H9 (cell line): Measurements from ENCODE around the gene PPP1R2B. TPM values are rescaled to one million over a fixed set of nuclear protein-coding genes. Genes with fewer than 3 reads are reported as not detected.

Source experiments
- DNase-seq: peaks from one replicate; pipeline ENCODE4 v3.0.0-alpha.2; 2017
- H2AFZ ChIP-seq: one replicate; pipeline ENCODE4 v1.6.1; 2013; ENCODE audit warnings: mild to moderate bottlenecking, low read length, control low read depth, moderate library complexity
- H2AK5ac ChIP-seq: 2 replicates; pipeline ENCODE4 v1.6.1; 2013; ENCODE audit warnings: low read length, control low read depth, mixed read lengths; ENCODE audit not compliant: insufficient read length
- H2BK120ac ChIP-seq: one replicate; pipeline ENCODE4 v1.6.1; 2013; ENCODE audit warnings: low read depth, mild to moderate bottlenecking, low read length, control low read depth, inconsistent platforms; ENCODE audit not compliant: poor library complexity, severe bottlenecking
- H2BK12ac ChIP-seq: 2 replicates; pipeline ENCODE4 v1.6.1; 2013; ENCODE audit warnings: low read length, control low read depth, mixed read lengths, low read depth; ENCODE audit not compliant: insufficient read length
- H2BK15ac ChIP-seq: 2 replicates; pipeline ENCODE4 v1.6.1; 2013; ENCODE audit warnings: low read depth, low read length, control low read depth
- H2BK20ac ChIP-seq: one replicate; pipeline ENCODE4 v1.6.1; 2013; ENCODE audit warnings: low read depth, mild to moderate bottlenecking, low read length, control low read depth, inconsistent platforms; ENCODE audit not compliant: poor library complexity, severe bottlenecking
- H2BK5ac ChIP-seq: 2 replicates; pipeline ENCODE4 v1.6.1; 2013; ENCODE audit warnings: low read length, control low read depth, mixed read lengths; ENCODE audit not compliant: insufficient read length
- H3K14ac ChIP-seq: 2 replicates; pipeline ENCODE4 v1.6.1; 2013; ENCODE audit warnings: low read length, control low read depth; ENCODE audit not compliant: insufficient read depth
- H3K18ac ChIP-seq: 2 replicates; pipeline ENCODE4 v1.6.1; 2013; ENCODE audit warnings: low read depth, mild to moderate bottlenecking, mixed read lengths, low read length, control low read depth; ENCODE audit not compliant: insufficient read length
- H3K23ac ChIP-seq: 2 replicates; pipeline ENCODE4 v1.6.1; 2013; ENCODE audit warnings: low read length, control low read depth, mixed read lengths, low read depth; ENCODE audit not compliant: insufficient read length
- H3K23me2 ChIP-seq: 2 replicates; pipeline ENCODE4 v1.6.1; 2013; ENCODE audit warnings: low read depth, mild to moderate bottlenecking, mixed read lengths, low read length, control low read depth; ENCODE audit not compliant: insufficient read length, poor library complexity, severe bottlenecking
- H3K27ac ChIP-seq: 2 replicates; pipeline ENCODE4 v1.5.1; 2013; ENCODE audit warnings: low read length, control low read depth, mixed read lengths, low read depth; ENCODE audit not compliant: insufficient read length
- H3K27me3 ChIP-seq: 2 replicates; pipeline ENCODE4 v1.6.1; 2013; ENCODE audit warnings: low read length, control low read depth, inconsistent platforms; ENCODE audit not compliant: insufficient read depth
- H3K4ac ChIP-seq: 2 replicates; pipeline ENCODE4 v1.6.1; 2013; ENCODE audit warnings: low read depth, mild to moderate bottlenecking, control low read depth, inconsistent platforms, low read length, moderate library complexity
- H3K4me1 ChIP-seq: 2 replicates; pipeline ENCODE4 v1.6.1; 2013; ENCODE audit warnings: low read length, control low read depth, inconsistent platforms; ENCODE audit not compliant: insufficient read depth
- H3K4me2 ChIP-seq: 2 replicates; pipeline ENCODE4 v1.6.1; 2013; ENCODE audit warnings: low read length, control low read depth, mixed read lengths; ENCODE audit not compliant: insufficient read length, insufficient read depth
- H3K56ac ChIP-seq: 2 replicates; pipeline ENCODE4 v1.6.1; 2013; ENCODE audit warnings: low read depth, mild to moderate bottlenecking, mixed read lengths, low read length, control low read depth; ENCODE audit not compliant: insufficient read length
- H3K79me1 ChIP-seq: 2 replicates; pipeline ENCODE4 v1.6.1; 2013; ENCODE audit warnings: low read depth, mild to moderate bottlenecking, moderate library complexity, low read length, control low read depth, inconsistent platforms; ENCODE audit not compliant: insufficient read depth, poor library complexity, severe bottlenecking
- H3K79me2 ChIP-seq: 2 replicates; pipeline ENCODE4 v1.6.1; 2013; ENCODE audit warnings: low read length, control low read depth, inconsistent platforms; ENCODE audit not compliant: insufficient read depth
- H3K9ac ChIP-seq: 2 replicates; pipeline ENCODE4 v1.6.1; 2013; ENCODE audit warnings: low read length, control low read depth, mixed read lengths; ENCODE audit not compliant: insufficient read length; ENCODE audit errors: extremely low read depth
- H3K9me3 ChIP-seq: one replicate; pipeline ENCODE4 v1.6.1; 2013; ENCODE audit warnings: low read depth, low read length, inconsistent platforms; ENCODE audit not compliant: control insufficient read depth
- H3T11ph ChIP-seq: one replicate; pipeline ENCODE4 v1.6.1; 2013; ENCODE audit warnings: mild to moderate bottlenecking, low read length, control low read depth, inconsistent platforms
- H4K20me1 ChIP-seq: one replicate; pipeline ENCODE4 v1.6.1; 2013; ENCODE audit not compliant: control insufficient read depth, insufficient read length, insufficient read depth
- H4K5ac ChIP-seq: 2 replicates; pipeline ENCODE4 v1.6.1; 2013; ENCODE audit warnings: low read depth, mild to moderate bottlenecking, mixed read lengths, low read length, control low read depth; ENCODE audit not compliant: insufficient read length
- H4K8ac ChIP-seq: replicated peaks from 2 replicates; pipeline ENCODE4 v1.6.1; 2013; ENCODE audit warnings: low read length, control low read depth, mixed read lengths, low read depth; ENCODE audit not compliant: insufficient read length
- H4K91ac ChIP-seq: 2 replicates; pipeline ENCODE4 v1.6.1; 2013; ENCODE audit warnings: low read depth, mild to moderate bottlenecking, moderate library complexity, mixed read lengths, low read length, control low read depth; ENCODE audit not compliant: insufficient read length
- H3K27ac Mint-ChIP-seq, 3 experiments: 2 replicates in 2 of 3; 3 replicates in 1 of 3; pipeline ENCODE4 v1.8.0; 2020 to 2021; ENCODE audit warnings: mixed read lengths in 3 of 3, mild to moderate bottlenecking in 1 of 3, moderate library complexity in 1 of 3
- H3K27me3 Mint-ChIP-seq: 2 replicates; pipeline ENCODE4 v1.8.0; 2021; ENCODE audit warnings: low read depth, mild to moderate bottlenecking, moderate library complexity, mixed read lengths
- H3K36me3 Mint-ChIP-seq, 3 experiments: 2 replicates in 2 of 3; 3 replicates in 1 of 3; pipeline ENCODE4 v1.8.0; 2020 to 2021; ENCODE audit warnings: low read depth in 3 of 3, mixed read lengths in 3 of 3; ENCODE audit not compliant: insufficient read depth in 1 of 3
- H3K4me1 Mint-ChIP-seq, 2 experiments: 2 replicates each; pipeline ENCODE4 v1.8.0; 2020; ENCODE audit warnings: mixed read lengths in 2 of 2
- H3K4me3 Mint-ChIP-seq, 2 experiments: 2 replicates in 1 of 2; 3 replicates in 1 of 2; pipeline ENCODE4 v1.8.0; 2020 to 2021; ENCODE audit warnings: mild to moderate bottlenecking in 2 of 2, mixed read lengths in 2 of 2, moderate library complexity in 1 of 2
- H3K9me3 Mint-ChIP-seq, 2 experiments: 2 replicates in 1 of 2; 3 replicates in 1 of 2; pipeline ENCODE4 v1.8.0; 2020; ENCODE audit warnings: mild to moderate bottlenecking in 2 of 2, mixed read lengths in 2 of 2, moderate library complexity in 1 of 2
- CTCF ChIP-seq: fragments of 200-600 bp; sonication (generic); conservative IDR thresholded peaks from 3 replicates; pipeline ENCODE4 v1.8.0; 2021; ENCODE audit warnings: antibody characterized with exemption, mild to moderate bottlenecking
- WGBS: extraction: QIAGEN DNeasy Blood & Tissue Kit; methylation state at CpG from one replicate; pipeline ENCODE4 v1.1.7; 2013; ENCODE audit warnings: missing lambda C conversion rate, low lambda C conversion rate, mixed read lengths; ENCODE audit not compliant: insufficient read length; ENCODE audit errors: extremely low coverage; 5-methylcytosine and 5-hydroxymethylcytosine counted together
- total RNA-seq: library from RNA; stranded (reverse); gene quantifications from 2 replicates; pipeline ENCODE4 v1.2.1, GENCODE V29; 2021

PPP1R2B gene
- total RNA-seq, 1 experiment from 2014 or later = not detected

DNA sequence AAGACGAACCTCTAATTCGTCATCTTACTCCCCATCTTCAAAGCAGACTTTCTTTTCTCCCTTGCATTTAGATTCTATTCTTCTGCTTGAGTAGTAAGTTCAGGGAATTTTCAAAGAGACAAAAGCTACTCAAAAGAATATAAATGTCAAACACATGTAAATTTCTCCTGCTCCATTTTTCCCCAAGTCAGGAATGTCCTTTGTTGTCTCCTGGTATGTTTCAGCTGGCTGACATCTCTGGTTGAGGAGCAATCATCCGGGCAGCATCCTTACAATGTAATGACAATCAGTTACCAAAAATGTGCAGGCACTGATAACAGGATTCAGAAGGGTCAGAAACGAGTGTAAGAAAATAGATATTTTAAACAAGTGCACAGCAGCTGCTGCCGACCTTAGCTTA, 47.6 kb upstream of the PPP1R2B start:
- H3K27me3 Mint-ChIP-seq = peaks cover 2% of the 10 kb centered on the region; the same call in 1 of the 2 replicates
- no peak overlapping the region for H2BK15ac ChIP-seq
- H3K9me3 ChIP-seq = no peaks in the 10 kb centered on the region
- TF ChIP-seq CTCF = no peak
- peaks cover 65 to 70% of the 10 kb centered on the region in 2 experiments for H3K4me1 Mint-ChIP-seq
- H4K5ac ChIP-seq = no peak overlapping the region
- H3K27ac Mint-ChIP-seq = peak overlapping the region; percentile 89 to 96 (median 93); a peak in 6 of 7 replicates
- H3K9me3 Mint-ChIP-seq = peaks cover 15 to 16% of the 10 kb centered on the region in 2 experiments
- no peak overlapping the region for H2AFZ ChIP-seq
- no peak overlapping the region for H3K14ac ChIP-seq
- H3K4me1 ChIP-seq = peaks cover 10% of the 10 kb centered on the region
- H3K23me2 ChIP-seq = no peaks in the 10 kb centered on the region
- no peak overlapping the region for H3K4me2 ChIP-seq
- H2AK5ac ChIP-seq = no peak overlapping the region
- no peak overlapping the region for H3K4ac ChIP-seq
- peak overlapping the region in 1 of 2 experiments; percentile 27; a peak in 1 of 5 replicates for H3K4me3 Mint-ChIP-seq
- DNase-seq = peak; percentile 37
- H3T11ph ChIP-seq = no peak overlapping the region
- no peaks in the 10 kb centered on the region for H4K20me1 ChIP-seq
- H3K9ac ChIP-seq = no peak overlapping the region
- no peak overlapping the region for H2BK120ac ChIP-seq
- no peaks in the 10 kb centered on the region for H3K27me3 ChIP-seq
- no peak overlapping the region for H2BK12ac ChIP-seq
- H2BK20ac ChIP-seq = no peak overlapping the region
- WGBS = no CpG with 5 or more reads among the region's 5 CpGs
- no peak overlapping the region for H3K56ac ChIP-seq
- no peaks in the 10 kb centered on the region for H3K79me2 ChIP-seq
- no peaks in the 10 kb centered on the region for H3K79me1 ChIP-seq
- no peak overlapping the region for H2BK5ac ChIP-seq
- H3K23ac ChIP-seq = no peak overlapping the region
- no peak overlapping the region for H4K8ac ChIP-seq
- peaks cover 9 to 25% (median 10%) of the 10 kb centered on the region in 3 experiments; a peak in 6 of 7 replicates for H3K36me3 Mint-ChIP-seq
- no peak overlapping the region for H4K91ac ChIP-seq
- H3K27ac ChIP-seq = peak overlapping the region; percentile 84
- no peak overlapping the region for H3K18ac ChIP-seq
